B cell (primary cell): ENCODE measurements around the gene CTNNA3. TPM values are rescaled to one million over a fixed set of nuclear protein-coding genes. Genes with fewer than 3 reads are reported as not detected.

Source experiments
- ATAC-seq: fragments of 200-7000 bp; cut with Tn5 transposase; one replicate; pipeline ENCODE4 v1.10.0; 2021; ENCODE audit warnings: low read depth, mild to moderate bottlenecking, moderate number of reproducible peaks, moderate library complexity
- CTCF ChIA-PET: fragments of 350-600 bp; sonication (Branson Sonifier 250); formaldehyde crosslinking; loops from one replicate; lab custom pipeline; 2021; ENCODE audit warnings: antibody characterized with exemption, inconsistent platforms; lab: Charles Lee
- POLR2A ChIA-PET: fragments of 350-600 bp; sonication (Branson Sonifier 250); formaldehyde crosslinking; loops from one replicate; lab custom pipeline; 2021; ENCODE audit warnings: antibody characterized with exemption; lab: Charles Lee
- DNase-seq: peaks from one replicate; pipeline ENCODE4 v3.0.0; 2013
- H2AFZ ChIP-seq: 2 replicates; pipeline ENCODE4 v1.6.1; 2012; ENCODE audit warnings: mild to moderate bottlenecking, low read depth, low read length; ENCODE audit not compliant: insufficient read depth, poor library complexity, severe bottlenecking
- H3K27ac ChIP-seq, 2 donors: 1 replicate in 1 of 2; 2 replicates in 1 of 2; pipeline ENCODE4 v1.5.1; 2012 to 2013; ENCODE audit warnings: low read length in 2 of 2, mild to moderate bottlenecking in 2 of 2, moderate library complexity in 1 of 2
- H3K27me3 ChIP-seq, 4 experiments: fragments of 200-600 bp in 1 of 4; sonication (generic) in 1 of 4; replicated peaks in 1 of 4; 1 replicate in 2 of 4; 2 replicates in 2 of 4; pipeline versions ENCODE4 v1.6.1 to v1.7.0; 2013 to 2016; ENCODE audit warnings: low read length in 3 of 4, mild to moderate bottlenecking in 2 of 4, mixed read lengths in 1 of 4, moderate library complexity in 1 of 4; ENCODE audit not compliant: insufficient read depth in 4 of 4, control insufficient read depth in 3 of 4; ENCODE audit errors: control extremely low read depth in 1 of 4
- H3K36me3 ChIP-seq, 2 experiments: replicated peaks in 1 of 2; 1 replicate in 1 of 2; 2 replicates in 1 of 2; pipeline versions ENCODE4 v1.6.1 to v1.7.1; 2013; ENCODE audit warnings: low read length in 1 of 2; ENCODE audit not compliant: insufficient read depth in 2 of 2, control insufficient read depth in 1 of 2; ENCODE audit errors: control extremely low read depth in 1 of 2, extremely low read depth in 1 of 2
- H3K4me1 ChIP-seq, 2 donors: fragments of 200-600 bp in 1 of 2; sonication (generic) in 1 of 2; 1 replicate in 1 of 2; 2 replicates in 1 of 2; pipeline versions ENCODE4 v1.5.1 to v1.6.1; 2013 to 2017; ENCODE audit warnings: low read length in 2 of 2; ENCODE audit not compliant: control insufficient read depth in 2 of 2, insufficient read depth in 2 of 2
- H3K4me2 ChIP-seq: replicated peaks from 2 replicates; pipeline ENCODE3; 2012; ENCODE audit warnings: mild to moderate bottlenecking, low read depth, low read length; ENCODE audit not compliant: poor library complexity, severe bottlenecking
- H3K4me3 ChIP-seq, 5 experiments: fragments of 200-600 bp in 1 of 5; sonication (generic) in 1 of 5; 1 replicate in 3 of 5; 2 replicates in 2 of 5; pipeline versions ENCODE4 v1.5.1 to v1.7.0; 2011 to 2016; ENCODE audit warnings: low read length in 4 of 5, mild to moderate bottlenecking in 4 of 5, low read depth in 2 of 5, control low read depth in 1 of 5, moderate library complexity in 1 of 5; ENCODE audit not compliant: insufficient read depth in 1 of 5; ENCODE audit errors: control extremely low read depth in 1 of 5, extremely low read depth in 1 of 5
- H3K79me2 ChIP-seq: fragments of 200-600 bp; sonication (generic); one replicate; pipeline ENCODE4 v1.6.0; 2016; ENCODE audit warnings: low read length; ENCODE audit not compliant: control insufficient read depth, insufficient read depth
- H3K9ac ChIP-seq: fragments of 200-600 bp; sonication (generic); 2 replicates; pipeline ENCODE4 v1.6.1; 2017; ENCODE audit warnings: mild to moderate bottlenecking, low read length, moderate library complexity
- H3K9me3 ChIP-seq, 3 donors: one replicate each; pipeline versions ENCODE4 v1.6.1 to v1.7.1; 2013; ENCODE audit warnings: low read length in 2 of 3; ENCODE audit not compliant: control insufficient read depth in 2 of 3, insufficient read depth in 1 of 3; ENCODE audit errors: control extremely low read depth in 1 of 3
- H4K20me1 ChIP-seq: 2 replicates; pipeline ENCODE4 v1.6.0; 2012; ENCODE audit warnings: mild to moderate bottlenecking, low read length; ENCODE audit not compliant: insufficient read depth, control insufficient read depth, poor library complexity, severe bottlenecking
- H3K27ac Mint-ChIP-seq: one replicate; pipeline ENCODE4 v1.8.0; 2021; ENCODE audit warnings: mixed read lengths
- H3K27me3 Mint-ChIP-seq: one replicate; pipeline ENCODE4 v1.8.0; 2021; ENCODE audit warnings: mixed read lengths
- H3K4me1 Mint-ChIP-seq: one replicate; pipeline ENCODE4 v1.8.0; 2021; ENCODE audit warnings: mixed read lengths
- H3K4me3 Mint-ChIP-seq: one replicate; pipeline ENCODE4 v1.8.0; 2021; ENCODE audit warnings: mixed read lengths
- H3K9me3 Mint-ChIP-seq: one replicate; pipeline ENCODE4 v1.8.0; 2022; ENCODE audit warnings: mixed read lengths; ENCODE audit not compliant: insufficient read depth
- CTCF ChIP-seq: fragments of 200-600 bp; IDR thresholded peaks from one replicate; pipeline ENCODE4 v1.8.0; 2022; ENCODE audit warnings: antibody characterized with exemption, mild to moderate bottlenecking
- EZH2 ChIP-seq: IDR thresholded peaks from 2 replicates; pipeline ENCODE4 v1.6.1; 2012; ENCODE audit warnings: borderline replicate concordance, low read depth, mild to moderate bottlenecking, moderate library complexity, low read length; ENCODE audit not compliant: insufficient read depth, poor library complexity, severe bottlenecking
- WGBS: methylation state at CpG from one replicate; pipeline ENCODE4 v1.1.5; 2013; ENCODE audit warnings: missing lambda C conversion rate; ENCODE audit not compliant: insufficient coverage; 5-methylcytosine and 5-hydroxymethylcytosine counted together
- intact Hi-C: fragments of 100-400 bp; cut with micrococcal nuclease; formaldehyde crosslinking; loops from one replicate; pipeline ENCODE4 v1.10.0; 2022
- polyA plus RNA-seq: library from polyadenylated mRNA; depleted of rRNA; stranded (reverse); fragments of >200 nt; gene quantifications from 2 replicates; pipeline ENCODE4 v1.2.3, GENCODE V29; 2012
- total RNA-seq, 2 donors: library from RNA; stranded (reverse); fragments of 120-200 nt in 1 of 2; gene quantifications; 1 replicate in 1 of 2; 2 replicates in 1 of 2; pipeline versions ENCODE4 v1.2.3 to v1.2.4, GENCODE V29; 2013 to 2022

Gene CTNNA3
- total and polyA plus RNA-seq, 2 donors (not counting 1 experiment from before 2014, with no cell fraction given): 0.01 TPM; not detected in 1

- peaks cover 0 to 5% of the 10 kb centered on the region in 2 donors for H3K4me1 ChIP-seq
- H3K9me3 ChIP-seq: peaks cover 0 to 3% (median 0%) of the 10 kb centered on the region in 3 donors
- no peaks in the 10 kb centered on the region for H4K20me1 ChIP-seq
- no peak overlapping the region for H3K27ac ChIP-seq
- no peaks in the 10 kb centered on the region for H3K79me2 ChIP-seq
- Mint-ChIP-seq H3K27me3 (peaks cover 31% of the 10 kb centered on the region), H3K4me1 (peaks cover 3% of the 10 kb centered on the region), H3K9me3 (no peaks in the 10 kb centered on the region), H3K27ac (no peak overlapping the region), H3K4me3 (no peak overlapping the region)
- ChIA-PET CTCF (interaction anchor here (1.3 kb wide), 1 partner anchor 16 kb away, joined by 4 read pairs; no protein-coding TSS in a partner anchor), POLR2A (no interaction called here)
- no peak overlapping the region for H3K4me3 ChIP-seq
- H3K9ac ChIP-seq: no peak overlapping the region
- H3K27me3 ChIP-seq: peaks cover 0 to 23% (median 14%) of the 10 kb centered on the region in 4 experiments
- no peaks in the 10 kb centered on the region for H3K36me3 ChIP-seq
- ATAC-seq (no peak), DNase-seq (no peak)
- no peak overlapping the region for H2AFZ ChIP-seq
- TF ChIP-seq EZH2 (no peak), CTCF (no peak)
- H3K4me2 ChIP-seq: no peak overlapping the region
- intact Hi-C loops: no loop called here
- 58% methylated on average over 10 of the region's 11 CpGs for WGBS
These were observed 768.6 kb downstream of the CTNNA3 start for GRCh38 chr10:66927251-66927935.

GRCh38 chr10:66926841-66927240 lies 769.2 kb downstream of the CTNNA3 start:
- H3K36me3 ChIP-seq: no peaks in the 10 kb centered on the region
- ChIA-PET CTCF (interaction anchor here (1.3 kb wide), 1 partner anchor 16 kb away, joined by 4 read pairs; no protein-coding TSS in a partner anchor), POLR2A (no interaction called here)
- ATAC-seq (no peak), DNase-seq (no peak)
- Mint-ChIP-seq H3K9me3 (no peaks in the 10 kb centered on the region), H3K4me1 (peaks cover 3% of the 10 kb centered on the region), H3K4me3 (no peak overlapping the region), H3K27ac (no peak overlapping the region), H3K27me3 (peaks cover 31% of the 10 kb centered on the region)
- H3K79me2 ChIP-seq: no peaks in the 10 kb centered on the region
- H2AFZ ChIP-seq: no peak overlapping the region
- H3K27me3 ChIP-seq: peaks cover 0 to 23% (median 14%) of the 10 kb centered on the region in 4 experiments
- TF ChIP-seq EZH2: no peak
- no peak for TF ChIP-seq CTCF
- no peak overlapping the region for H3K9ac ChIP-seq
- H3K9me3 ChIP-seq: peaks cover 0 to 3% (median 0%) of the 10 kb centered on the region in 3 donors
- no peak overlapping the region for H3K4me2 ChIP-seq
- intact Hi-C loops: no loop called here
- H4K20me1 ChIP-seq: no peaks in the 10 kb centered on the region
- H3K27ac ChIP-seq: no peak overlapping the region
- 46% methylated on average over 2 of the region's 5 CpGs for WGBS
- H3K4me3 ChIP-seq: no peak overlapping the region
- peaks cover 0 to 5% of the 10 kb centered on the region in 2 donors for H3K4me1 ChIP-seq
